ENCODE data around the gene VDAC1. TPM values are rescaled to one million over a fixed set of nuclear protein-coding genes. Genes with fewer than 3 reads are reported as not detected.
"Not testable (repeated sequence)": the region's sequence is repeated elsewhere in the genome, so short reads cannot be mapped to it uniquely, and the experiment has no call there.

The VDAC1 gene, protein sequence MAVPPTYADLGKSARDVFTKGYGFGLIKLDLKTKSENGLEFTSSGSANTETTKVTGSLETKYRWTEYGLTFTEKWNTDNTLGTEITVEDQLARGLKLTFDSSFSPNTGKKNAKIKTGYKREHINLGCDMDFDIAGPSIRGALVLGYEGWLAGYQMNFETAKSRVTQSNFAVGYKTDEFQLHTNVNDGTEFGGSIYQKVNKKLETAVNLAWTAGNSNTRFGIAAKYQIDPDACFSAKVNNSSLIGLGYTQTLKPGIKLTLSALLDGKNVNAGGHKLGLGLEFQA
- total RNA-seq (ENCODE audit: insufficient read depth, low replicate concordance): 207 TPM

DNA sequence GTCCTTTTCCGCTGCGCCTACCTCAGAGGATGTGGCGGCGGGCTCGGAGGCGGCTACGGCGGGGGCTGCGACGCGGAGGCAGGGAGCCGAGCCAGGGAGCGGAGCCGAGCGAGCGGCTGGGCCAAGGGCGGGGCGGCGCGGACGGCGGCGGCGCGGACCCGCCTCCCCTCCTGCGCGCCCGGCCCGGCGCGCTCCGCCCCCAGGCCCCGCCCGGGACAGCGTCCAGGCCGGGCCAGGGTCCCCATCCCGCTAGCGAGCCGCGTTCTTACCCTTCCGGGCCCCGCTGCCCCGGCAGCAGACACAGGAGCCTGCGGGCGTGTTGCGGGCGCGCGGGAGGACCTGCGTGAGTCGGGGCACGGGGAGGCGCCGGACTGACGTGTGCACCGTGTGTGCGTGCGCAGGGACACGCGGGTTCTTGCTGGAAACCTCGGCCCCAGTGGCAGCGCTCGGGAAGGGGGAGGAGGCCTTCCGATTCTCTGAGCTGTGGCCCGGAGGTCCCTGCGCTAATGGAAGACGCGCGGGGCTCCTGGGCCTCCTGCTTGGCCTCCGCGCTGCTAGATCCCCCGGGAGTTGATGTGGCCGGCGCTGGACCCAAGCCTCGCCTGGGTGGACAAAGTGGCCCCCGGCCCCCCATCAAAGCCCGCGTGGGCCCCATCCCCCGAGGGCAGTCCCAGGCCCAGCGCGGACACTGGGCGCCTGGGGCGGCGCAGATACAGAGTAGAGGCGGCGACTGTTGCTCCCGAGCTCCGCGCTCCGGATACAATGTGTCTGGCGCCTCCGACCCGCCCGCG, at the start of gene VDAC1:
TSS of gene VDAC1 (minus strand) at position 350 of the 791 bp plus-strand sequence. CDS start 11,963 bp downstream, outside the sequence.
- DNase-seq (ENCODE audit: low spot score): peak; percentile 90

- no peak for DNase-seq (ENCODE audit: low spot score)
These were observed 49.1 kb upstream of the VDAC1 start for GRCh38 chr5:134053840-134054338.

DNA sequence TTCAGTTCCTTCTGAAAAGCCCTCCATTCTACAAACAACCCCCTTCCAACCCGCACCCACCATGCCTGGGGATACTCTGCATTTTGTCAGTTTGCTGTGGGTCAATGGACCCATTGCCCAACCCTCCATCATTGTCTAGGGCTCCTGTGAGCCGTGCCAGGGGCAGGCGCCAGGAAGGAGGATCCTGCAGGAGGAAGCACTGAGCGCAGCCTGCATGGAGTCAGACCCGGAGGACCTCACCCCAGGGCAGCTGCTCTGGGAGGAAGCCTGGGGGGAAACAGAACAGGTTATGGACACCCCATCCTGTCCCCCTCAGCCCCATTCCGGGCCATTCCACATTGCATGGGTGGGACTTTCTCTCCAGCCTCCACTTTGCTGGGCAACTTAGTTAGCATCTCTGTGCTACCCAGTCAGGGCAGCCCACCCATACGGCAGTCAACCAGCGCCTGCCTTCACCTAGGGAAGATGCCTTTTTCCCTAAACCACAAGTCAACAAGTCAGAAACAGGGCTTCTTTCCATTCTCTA, 48.6 kb upstream of the VDAC1 start:
- no peak for DNase-seq (ENCODE audit: low spot score)

- DNase-seq (ENCODE audit: low spot score): no peak
These were observed 46.5 kb upstream of the VDAC1 start for GRCh38 chr5:134051305-134051704.

- DNase-seq (ENCODE audit: low spot score): no peak
These were observed 44.1 kb upstream of the VDAC1 start for GRCh38 chr5:134048864-134049263.

DNA sequence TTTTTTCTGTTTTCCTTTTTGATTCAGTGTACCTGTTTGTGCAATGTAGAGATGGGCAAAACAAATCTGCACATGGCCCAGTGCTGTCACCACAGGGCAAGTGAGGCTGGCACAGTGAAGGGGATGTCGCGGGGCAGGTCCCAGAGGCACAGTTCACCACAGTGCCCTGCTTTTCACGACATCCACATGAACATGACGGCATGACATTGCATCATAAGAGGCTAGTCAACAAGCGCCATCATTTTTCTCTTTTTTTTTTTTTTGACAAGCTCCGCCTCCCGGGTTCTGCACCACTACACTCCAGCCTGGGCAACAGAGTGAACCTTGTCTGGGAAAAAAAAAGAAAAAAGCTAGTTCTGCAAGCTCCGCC, 42.9 kb upstream of the VDAC1 start:
- no peak for DNase-seq (ENCODE audit: low spot score)

GRCh38 chr5:134046801-134047686, 42.3 kb upstream of the VDAC1 start:
- no peak for DNase-seq (ENCODE audit: low spot score)

DNA sequence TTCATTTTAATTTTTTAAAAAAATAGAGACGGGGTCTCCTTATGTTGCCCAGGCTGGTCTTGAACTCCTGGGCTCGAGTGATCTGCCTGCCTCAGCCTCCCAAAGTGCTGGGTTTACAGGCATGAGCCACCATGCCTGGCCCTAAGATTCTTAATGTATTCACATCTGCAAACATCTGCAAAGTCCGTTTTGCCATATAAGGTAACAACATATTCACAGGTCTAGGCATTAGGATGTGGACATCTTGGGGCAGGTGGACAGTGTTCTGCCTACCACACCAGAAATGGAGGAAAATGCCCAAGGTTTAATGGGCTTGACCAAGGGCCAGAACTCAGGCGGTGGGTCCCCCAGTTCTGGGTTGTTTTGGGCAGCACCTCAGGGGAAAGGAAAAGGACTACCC, 41.6 kb upstream of the VDAC1 start:
- DNase-seq (ENCODE audit: low spot score): no peak

GRCh38 chr5:134043793-134044792, 39.3 kb upstream of the VDAC1 start:
- no peak for DNase-seq (ENCODE audit: low spot score)

GRCh38 chr5:134041570-134042411, 37.0 kb upstream of the VDAC1 start:
- no peak for DNase-seq (ENCODE audit: low spot score)

- no peak for DNase-seq (ENCODE audit: low spot score)
These were observed 33.4 kb upstream of the VDAC1 start for GRCh38 chr5:134038138-134038537.

DNA sequence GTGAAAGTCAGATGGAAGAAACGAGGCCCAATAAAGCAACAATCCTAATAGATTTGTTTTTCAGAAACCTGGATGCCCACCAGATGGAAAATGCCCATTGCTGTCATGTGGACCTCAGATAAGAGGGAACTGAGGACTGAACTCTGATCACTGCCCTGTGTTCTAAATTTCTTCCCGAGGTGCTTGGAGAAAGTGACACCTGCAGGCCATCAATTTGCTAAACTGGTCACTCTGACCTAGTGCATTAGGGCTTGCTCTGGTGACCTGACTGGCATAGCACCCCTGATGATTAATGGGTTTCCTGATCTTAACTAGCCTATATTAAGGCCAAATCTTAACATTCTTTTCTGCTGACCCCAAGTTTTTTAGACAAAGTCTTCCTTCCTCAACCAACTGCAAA, 32.4 kb upstream of the VDAC1 start:
- no peak for DNase-seq (ENCODE audit: low spot score)

- no peak for DNase-seq (ENCODE audit: low spot score)
These were observed 29.6 kb upstream of the VDAC1 start for GRCh38 chr5:134034326-134034725.

- not testable (repeated sequence) for DNase-seq (ENCODE audit: low spot score)
These were observed 25.7 kb upstream of the VDAC1 start for GRCh38 chr5:134030303-134030964.

GRCh38 chr5:134029156-134029555, 24.4 kb upstream of the VDAC1 start:
- DNase-seq (ENCODE audit: low spot score): no peak

DNA sequence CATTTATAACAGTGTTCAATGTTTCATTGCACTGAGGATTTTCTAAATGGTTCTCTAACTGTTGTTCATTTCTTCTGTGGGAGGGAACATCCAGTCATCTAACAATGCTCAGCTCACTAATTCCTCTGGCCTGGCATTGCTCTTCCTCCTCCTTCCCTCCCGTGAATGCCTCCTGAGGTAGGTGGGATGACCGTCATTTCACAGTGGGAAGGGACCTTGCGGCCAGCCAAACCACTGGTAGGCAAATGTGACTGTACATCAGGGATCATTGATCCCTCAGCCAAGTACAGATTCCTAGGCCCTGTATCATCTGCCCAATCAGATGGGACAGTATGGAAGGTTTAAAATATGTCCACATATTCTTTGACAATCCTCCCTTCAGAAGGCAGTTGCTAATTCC, 23.7 kb upstream of the VDAC1 start:
- DNase-seq (ENCODE audit: low spot score): no peak

DNA sequence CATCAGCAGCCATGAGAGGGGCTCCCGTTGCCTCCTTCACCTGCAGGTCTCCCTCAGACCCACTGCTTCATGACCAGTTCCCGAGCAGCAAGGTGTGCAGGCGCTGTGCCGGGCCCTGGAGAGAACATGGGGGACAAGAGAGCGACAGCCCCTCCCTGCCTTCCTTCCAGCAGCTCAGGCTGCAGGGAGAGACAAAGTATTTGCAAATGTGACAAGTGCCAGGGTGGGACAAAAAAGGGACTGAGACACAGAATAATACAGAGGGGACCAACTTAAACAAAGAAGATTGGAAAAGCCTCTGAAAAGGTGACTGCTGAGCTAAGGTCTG, 22.5 kb upstream of the VDAC1 start:
- no peak for DNase-seq (ENCODE audit: low spot score)

DNA sequence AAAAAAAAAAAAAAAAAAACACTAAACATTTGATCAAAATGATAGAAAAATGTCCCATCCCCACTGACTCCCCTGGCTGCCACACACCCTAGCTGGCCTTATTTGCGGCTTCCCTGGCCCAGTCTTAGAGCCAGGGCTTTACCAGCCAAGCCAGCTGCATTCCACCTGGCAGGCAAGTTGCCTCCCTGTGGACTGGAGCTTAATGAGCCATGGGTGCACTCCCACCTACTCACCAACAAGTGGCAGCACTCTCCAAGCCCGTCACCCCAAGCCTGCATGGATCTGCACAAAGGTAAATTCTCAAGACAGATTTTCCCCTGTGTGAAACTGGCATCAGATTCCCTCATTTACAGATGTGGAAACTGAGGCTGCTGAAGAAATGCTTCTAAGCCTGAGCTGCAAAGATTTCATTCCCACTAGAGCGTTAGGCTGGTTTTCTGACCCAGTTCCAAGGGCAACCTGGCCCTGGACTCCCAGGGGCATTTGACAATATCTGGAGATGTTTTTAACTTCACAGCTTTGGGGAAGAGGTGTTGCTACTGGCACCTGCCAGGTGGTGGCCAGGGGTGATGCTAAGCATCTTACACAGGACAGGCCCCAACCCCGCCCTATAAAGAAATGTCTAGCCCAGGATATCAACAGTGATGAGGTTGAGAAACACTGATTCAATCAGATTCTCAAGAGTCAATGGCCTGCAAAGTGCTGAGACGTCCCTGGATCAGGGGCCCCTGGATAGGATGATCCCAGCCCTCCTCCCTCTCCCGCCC, 21.9 kb upstream of the VDAC1 start:
- no peak for DNase-seq (ENCODE audit: low spot score)

Data from umbilical cord (tissue), 2 donors.